OCI-LY1 (cell line): ENCODE results near the gene FBRS.

Experiments
- EZH2 ChIP-seq: fragments of 200-600 bp; sonication (generic), shearing (Covaris generic); IDR thresholded peaks from 2 replicates; pipeline ENCODE4 v1.8.0; 2017; ENCODE audit warnings: borderline replicate concordance, mixed run types, mild to moderate bottlenecking, antibody characterized with exemption, low read length, moderate library complexity, mixed read lengths
- TF ChIP-seq, protein P1 (sequence below): fragments of 200-600 bp; sonication (generic), shearing (Covaris generic); IDR thresholded peaks from 2 replicates; pipeline ENCODE4 v1.5.1; 2017; ENCODE audit warnings: mild to moderate bottlenecking, antibody characterized with exemption, low read length, moderate library complexity, mixed read lengths

- TF ChIP-seq, protein P1, sequence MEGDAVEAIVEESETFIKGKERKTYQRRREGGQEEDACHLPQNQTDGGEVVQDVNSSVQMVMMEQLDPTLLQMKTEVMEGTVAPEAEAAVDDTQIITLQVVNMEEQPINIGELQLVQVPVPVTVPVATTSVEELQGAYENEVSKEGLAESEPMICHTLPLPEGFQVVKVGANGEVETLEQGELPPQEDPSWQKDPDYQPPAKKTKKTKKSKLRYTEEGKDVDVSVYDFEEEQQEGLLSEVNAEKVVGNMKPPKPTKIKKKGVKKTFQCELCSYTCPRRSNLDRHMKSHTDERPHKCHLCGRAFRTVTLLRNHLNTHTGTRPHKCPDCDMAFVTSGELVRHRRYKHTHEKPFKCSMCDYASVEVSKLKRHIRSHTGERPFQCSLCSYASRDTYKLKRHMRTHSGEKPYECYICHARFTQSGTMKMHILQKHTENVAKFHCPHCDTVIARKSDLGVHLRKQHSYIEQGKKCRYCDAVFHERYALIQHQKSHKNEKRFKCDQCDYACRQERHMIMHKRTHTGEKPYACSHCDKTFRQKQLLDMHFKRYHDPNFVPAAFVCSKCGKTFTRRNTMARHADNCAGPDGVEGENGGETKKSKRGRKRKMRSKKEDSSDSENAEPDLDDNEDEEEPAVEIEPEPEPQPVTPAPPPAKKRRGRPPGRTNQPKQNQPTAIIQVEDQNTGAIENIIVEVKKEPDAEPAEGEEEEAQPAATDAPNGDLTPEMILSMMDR: no peak
- TF ChIP-seq EZH2: no peak
Measured at GRCh38 chr16:30652005-30652296, 6.3 kb upstream of the FBRS start.
